HG03571 (cell line): ENCODE data around the gene DHRS1.

Experiments
- ATAC-seq: cut with Tn5 transposase; IDR thresholded peaks from one replicate; pipeline ENCODE4 v1.9.1; 2021; ENCODE audit not compliant: unreplicated experiment

DHRS1 gene

GRCh38 chr14:24310646-24311604 lies 11.3 kb upstream of the DHRS1 start, which contains the start of gene LTB4R:
Gene LTB4R (plus strand): TSS chr14:24311502. CDS start chr14:24315652, 4,150 bp downstream.
- peak; percentile 64 for ATAC-seq

GRCh38 chr14:24310265-24310645 lies 10.7 kb upstream of the DHRS1 start:
- no peak for ATAC-seq

GRCh38 chr14:24309538-24310264 lies 10.1 kb upstream of the DHRS1 start, which contains the start of gene LTB4R2:
Gene LTB4R2 (plus strand): TSS chr14:24310140. CDS start chr14:24310665, 525 bp downstream.
- ATAC-seq: no peak

GRCh38 chr14:24308342-24309124 lies 9.0 kb upstream of the DHRS1 start:
- no peak for ATAC-seq

- ATAC-seq: no peak
Measured at GRCh38 chr14:24307575-24308341, 8.2 kb upstream of the DHRS1 start, which contains the start of gene CIDEB. Gene CIDEB (minus strand): TSS chr14:24307977. CDS start chr14:24307858, 119 bp downstream.

GRCh38 chr14:24307156-24307574 lies 7.6 kb upstream of the DHRS1 start:
- no peak for ATAC-seq

GRCh38 chr14:24304019-24304387 lies 4.4 kb upstream of the DHRS1 start:
- ATAC-seq: no peak

- no peak for ATAC-seq
Measured at GRCh38 chr14:24300326-24300980, 873 bp upstream of the DHRS1 start.

GRCh38 chr14:24298892-24299254 lies 707 bp downstream of the DHRS1 start:
- ATAC-seq: no peak

GRCh38 chr14:24297190-24297964 lies 2.2 kb downstream of the DHRS1 start:
- ATAC-seq: no peak

GRCh38 chr14:24296341-24297157 lies 3.0 kb downstream of the DHRS1 start:
- no peak for ATAC-seq

GRCh38 chr14:24293525-24293924 lies 6.1 kb downstream of the DHRS1 start:
- ATAC-seq: no peak

GRCh38 chr14:24292118-24292807 lies 7.3 kb downstream of the DHRS1 start:
- ATAC-seq: no peak

- no peak for ATAC-seq
Measured at GRCh38 chr14:24291446-24292117, 8.0 kb downstream of the DHRS1 start.

- ATAC-seq: no peak
Measured at GRCh38 chr14:24290746-24291145, 8.8 kb downstream of the DHRS1 start.

GRCh38 chr14:24289649-24290280 lies 9.8 kb downstream of the DHRS1 start:
- ATAC-seq: no peak

GRCh38 chr14:24286996-24287395 lies 12.6 kb downstream of the DHRS1 start:
- no peak for ATAC-seq
